ENCODE results near the gene MICALL2.

MICALL2 gene

DNA sequence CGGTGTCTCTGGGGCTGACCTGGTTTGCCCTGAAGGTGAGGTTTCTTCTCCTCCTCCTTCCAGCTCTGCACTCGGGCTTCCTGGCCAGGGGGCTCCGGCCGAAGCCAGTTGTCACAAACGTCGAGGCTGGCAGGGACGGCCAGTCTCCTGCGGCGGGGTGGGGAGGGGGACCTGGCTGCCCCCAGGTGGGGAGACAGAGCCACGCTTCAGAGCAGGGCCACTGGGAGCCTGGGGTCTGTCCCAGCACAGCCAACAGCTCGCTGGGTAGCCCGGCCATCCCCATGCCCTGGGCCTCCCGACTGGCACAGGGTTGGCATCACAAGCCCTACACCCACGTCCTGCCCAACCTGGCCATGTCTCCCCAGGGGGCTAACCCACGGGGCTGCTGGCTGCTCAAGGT is 20.4 kb downstream of the MICALL2 start:
- H3F3A ChIP-seq (ENCODE audit: control insufficient read depth, insufficient read depth): peaks cover 5% of the 10 kb centered on the region; the same call in 1 of the 2 replicates
- TF ChIP-seq CTCF (IDR thresholded peaks at IDR 0.05; ENCODE audit: low read depth, low read length, poor library complexity, severe bottlenecking): no peak
- TF ChIP-seq EZH2phosphoT487 (IDR thresholded peaks at IDR 0.05; ENCODE audit: borderline replicate concordance, low read length): no peak

DNA sequence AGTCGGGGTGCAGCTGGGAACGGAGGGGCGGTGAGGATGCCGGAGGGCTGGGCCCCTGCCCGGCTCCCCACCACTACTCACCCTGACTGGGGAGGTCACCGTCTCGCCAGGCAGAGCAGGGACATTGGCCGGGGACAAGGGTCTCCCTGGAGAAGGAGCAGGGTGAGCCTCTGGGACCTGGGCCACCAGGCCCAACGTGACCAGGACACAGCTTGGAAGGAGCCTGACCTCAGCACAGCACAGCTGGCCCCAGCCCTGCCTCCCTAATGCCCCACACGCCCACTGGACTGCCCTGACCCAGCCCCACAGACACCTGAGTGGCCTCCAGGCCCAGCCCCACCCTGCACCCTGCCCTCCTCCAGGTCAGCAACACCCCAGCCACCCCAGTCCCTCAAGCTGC is 21.1 kb downstream of the MICALL2 start:
- Histone ChIP-seq H3F3A (ENCODE audit: control insufficient read depth, insufficient read depth) (peaks cover 5% of the 10 kb centered on the region; the same call in 1 of the 2 replicates), H3K27ac (ENCODE audit: low read depth, low read length) (no peak overlapping the region), H3K36me3 (ENCODE audit: control insufficient read depth, low read length) (no peaks in the 10 kb centered on the region), H3K4me3 (ENCODE audit: low read length) (no peak overlapping the region), H3K4me1 (ENCODE audit: control insufficient read depth, low read length) (no peaks in the 10 kb centered on the region), H3K9me3 (ENCODE audit: control insufficient read depth, insufficient read depth, low read length) (peaks cover 7% of the 10 kb centered on the region; the same call in 1 of the 2 replicates), H4K20me1 (ENCODE audit: control insufficient read depth, insufficient read depth, low read depth, low read length) (no peaks in the 10 kb centered on the region), H3K27me3 (ENCODE audit: control insufficient read depth, low read length) (no peaks in the 10 kb centered on the region), H3K4me2 (ENCODE audit: low read length) (no peak overlapping the region), H3K9me2 (replicated peaks; ENCODE audit: control insufficient read depth, low read length) (no peaks in the 10 kb centered on the region), H3K79me2 (ENCODE audit: control insufficient read depth, low read length) (no peaks in the 10 kb centered on the region)
- TF ChIP-seq CTCF (IDR thresholded peaks at IDR 0.05; ENCODE audit: low read depth, low read length, poor library complexity, severe bottlenecking): no peak

More for the DNA sequence above, 20.4 kb downstream of the MICALL2 start:
- Histone ChIP-seq H4K20me1 (ENCODE audit: control insufficient read depth, insufficient read depth, low read depth, low read length) (no peaks in the 10 kb centered on the region), H3K4me2 (ENCODE audit: low read length) (no peak overlapping the region), H3K79me2 (ENCODE audit: control insufficient read depth, low read length) (no peaks in the 10 kb centered on the region), H3K9me3 (ENCODE audit: control insufficient read depth, insufficient read depth, low read length) (peaks cover 7% of the 10 kb centered on the region; the same call in 1 of the 2 replicates), H3K9me2 (replicated peaks; ENCODE audit: control insufficient read depth, low read length) (no peaks in the 10 kb centered on the region), H3K27me3 (ENCODE audit: control insufficient read depth, low read length) (no peaks in the 10 kb centered on the region), H3K4me3 (ENCODE audit: low read length) (no peak overlapping the region), H3K27ac (ENCODE audit: low read depth, low read length) (no peak overlapping the region), H3K36me3 (ENCODE audit: control insufficient read depth, low read length) (no peaks in the 10 kb centered on the region), H3K4me1 (ENCODE audit: control insufficient read depth, low read length) (no peaks in the 10 kb centered on the region)

- peaks cover 5% of the 10 kb centered on the region; the same call in 1 of the 2 replicates for H3F3A ChIP-seq (ENCODE audit: control insufficient read depth, insufficient read depth)
- no peaks in the 10 kb centered on the region for H4K20me1 ChIP-seq (ENCODE audit: control insufficient read depth, insufficient read depth, low read depth, low read length)
- H3K36me3 ChIP-seq (ENCODE audit: control insufficient read depth, low read length): no peaks in the 10 kb centered on the region
- H3K4me2 ChIP-seq (ENCODE audit: low read length): no peak overlapping the region
- peaks cover 7% of the 10 kb centered on the region; the same call in 1 of the 2 replicates for H3K9me3 ChIP-seq (ENCODE audit: control insufficient read depth, insufficient read depth, low read length)
- H3K4me1 ChIP-seq (ENCODE audit: control insufficient read depth, low read length): no peaks in the 10 kb centered on the region
- H3K79me2 ChIP-seq (ENCODE audit: control insufficient read depth, low read length): no peaks in the 10 kb centered on the region
- H3K27me3 ChIP-seq (ENCODE audit: control insufficient read depth, low read length): no peaks in the 10 kb centered on the region
- TF ChIP-seq CTCF (IDR thresholded peaks at IDR 0.05; ENCODE audit: low read depth, low read length, poor library complexity, severe bottlenecking) (no peak), EZH2phosphoT487 (IDR thresholded peaks at IDR 0.05; ENCODE audit: borderline replicate concordance, low read length) (no peak)
- H3K4me3 ChIP-seq (ENCODE audit: low read length): no peak overlapping the region
- no peaks in the 10 kb centered on the region for H3K9me2 ChIP-seq (replicated peaks; ENCODE audit: control insufficient read depth, low read length)
- H3K27ac ChIP-seq (ENCODE audit: low read depth, low read length): no peak overlapping the region
These were observed 22.0 kb downstream of the MICALL2 start for GRCh38 chr7:1437155-1437880.
